ENCODE results near the gene FAM170A. TPM values are rescaled to one million over a fixed set of nuclear protein-coding genes. Genes with fewer than 3 reads are reported as not detected.

The FAM170A gene
- total RNA-seq, 1 experiment from 2014 or later, result 0.39 TPM

DNA sequence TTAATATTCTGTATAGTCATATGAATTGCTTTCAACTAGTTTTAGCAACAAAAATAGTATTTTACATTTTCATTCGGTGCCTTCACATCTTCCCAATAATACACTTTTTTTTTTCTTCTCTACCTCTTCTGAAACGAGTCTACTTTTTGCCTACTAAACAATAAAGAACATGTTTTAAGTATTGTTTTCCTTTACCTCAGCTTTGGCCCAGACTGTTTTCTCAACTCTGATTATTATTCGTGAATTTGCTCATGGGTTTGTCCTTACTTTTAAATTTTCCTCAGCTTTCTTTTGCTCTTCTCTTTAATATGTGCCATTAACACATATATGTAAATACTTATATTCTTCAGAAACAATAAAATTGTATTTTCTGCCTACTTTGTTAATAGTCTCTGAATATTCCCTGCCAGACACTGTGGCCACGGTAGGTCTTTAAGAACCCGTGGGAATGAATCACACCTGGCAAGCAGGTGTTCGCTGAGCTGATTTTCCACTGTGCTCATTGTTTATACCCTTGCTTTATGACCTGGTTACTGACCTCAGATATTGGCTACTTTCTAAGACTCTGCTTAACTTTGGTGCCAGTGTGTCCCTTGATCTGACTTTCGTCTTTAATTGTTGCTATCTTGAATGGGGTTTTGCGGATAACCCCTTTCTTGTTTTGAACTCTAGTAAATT, 49.1 kb downstream of the FAM170A start:
- no peaks in the 10 kb centered on the region for H3K36me3 ChIP-seq (ENCODE audit: control insufficient read depth in 1 of 2, insufficient read depth in 2 of 2, low read length in 2 of 2)
- no peaks in the 10 kb centered on the region for H3K79me2 ChIP-seq (ENCODE audit: insufficient read depth, low read length)
- TF ChIP-seq SIN3A (IDR thresholded peaks at IDR 0.05; ENCODE audit: low read depth), result no peak
- TF ChIP-seq, protein P1, sequence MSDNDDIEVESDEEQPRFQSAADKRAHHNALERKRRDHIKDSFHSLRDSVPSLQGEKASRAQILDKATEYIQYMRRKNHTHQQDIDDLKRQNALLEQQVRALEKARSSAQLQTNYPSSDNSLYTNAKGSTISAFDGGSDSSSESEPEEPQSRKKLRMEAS (IDR thresholded peaks at IDR 0.05), result no peak
- TF ChIP-seq FOSL1 (IDR thresholded peaks at IDR 0.05; ENCODE audit: low read depth), result no peak
- no peak for TF ChIP-seq YY1 (IDR thresholded peaks at IDR 0.05; ENCODE audit: extremely low read depth, insufficient replicate concordance, low read depth, low read length)
- no peak for TF ChIP-seq POLR2AphosphoS5 (IDR thresholded peaks at IDR 0.05; ENCODE audit: low read depth, low read length)
- no peak for TF ChIP-seq EZH2phosphoT487 (IDR thresholded peaks at IDR 0.05; ENCODE audit: borderline replicate concordance)
- no peak for TF ChIP-seq JUND (IDR thresholded peaks at IDR 0.05)
- no peak for TF ChIP-seq ELF1 (IDR thresholded peaks at IDR 0.05; ENCODE audit: borderline replicate concordance, low read depth)
- no peak for TF ChIP-seq ZNF274 (IDR thresholded peaks at IDR 0.05; ENCODE audit: low read depth, low read length)
- no peak for TF ChIP-seq RAD21 (IDR thresholded peaks at IDR 0.05; ENCODE audit: low read depth)
- TF ChIP-seq EGR1 (IDR thresholded peaks at IDR 0.05; ENCODE audit: low read depth), result no peak
- TF ChIP-seq POLR2A (IDR thresholded peaks at IDR 0.05; ENCODE audit: borderline replicate concordance, extremely low read depth, insufficient read depth, insufficient read length), result no peak
- no peak for TF ChIP-seq CBX3 (IDR thresholded peaks at IDR 0.05; ENCODE audit: low read depth)
- TF ChIP-seq EZH2 (IDR thresholded peaks at IDR 0.05), result no peak
- TF ChIP-seq TCF7L2 (IDR thresholded peaks at IDR 0.05; ENCODE audit: borderline replicate concordance, extremely low read depth, insufficient read depth, insufficient read length), result no peak
- TF ChIP-seq, protein P2, sequence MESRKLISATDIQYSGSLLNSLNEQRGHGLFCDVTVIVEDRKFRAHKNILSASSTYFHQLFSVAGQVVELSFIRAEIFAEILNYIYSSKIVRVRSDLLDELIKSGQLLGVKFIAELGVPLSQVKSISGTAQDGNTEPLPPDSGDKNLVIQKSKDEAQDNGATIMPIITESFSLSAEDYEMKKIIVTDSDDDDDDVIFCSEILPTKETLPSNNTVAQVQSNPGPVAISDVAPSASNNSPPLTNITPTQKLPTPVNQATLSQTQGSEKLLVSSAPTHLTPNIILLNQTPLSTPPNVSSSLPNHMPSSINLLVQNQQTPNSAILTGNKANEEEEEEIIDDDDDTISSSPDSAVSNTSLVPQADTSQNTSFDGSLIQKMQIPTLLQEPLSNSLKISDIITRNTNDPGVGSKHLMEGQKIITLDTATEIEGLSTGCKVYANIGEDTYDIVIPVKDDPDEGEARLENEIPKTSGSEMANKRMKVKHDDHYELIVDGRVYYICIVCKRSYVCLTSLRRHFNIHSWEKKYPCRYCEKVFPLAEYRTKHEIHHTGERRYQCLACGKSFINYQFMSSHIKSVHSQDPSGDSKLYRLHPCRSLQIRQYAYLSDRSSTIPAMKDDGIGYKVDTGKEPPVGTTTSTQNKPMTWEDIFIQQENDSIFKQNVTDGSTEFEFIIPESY (IDR thresholded peaks at IDR 0.05; ENCODE audit: extremely low read depth, insufficient replicate concordance, low read length), result no peak
- TF ChIP-seq, protein P3, sequence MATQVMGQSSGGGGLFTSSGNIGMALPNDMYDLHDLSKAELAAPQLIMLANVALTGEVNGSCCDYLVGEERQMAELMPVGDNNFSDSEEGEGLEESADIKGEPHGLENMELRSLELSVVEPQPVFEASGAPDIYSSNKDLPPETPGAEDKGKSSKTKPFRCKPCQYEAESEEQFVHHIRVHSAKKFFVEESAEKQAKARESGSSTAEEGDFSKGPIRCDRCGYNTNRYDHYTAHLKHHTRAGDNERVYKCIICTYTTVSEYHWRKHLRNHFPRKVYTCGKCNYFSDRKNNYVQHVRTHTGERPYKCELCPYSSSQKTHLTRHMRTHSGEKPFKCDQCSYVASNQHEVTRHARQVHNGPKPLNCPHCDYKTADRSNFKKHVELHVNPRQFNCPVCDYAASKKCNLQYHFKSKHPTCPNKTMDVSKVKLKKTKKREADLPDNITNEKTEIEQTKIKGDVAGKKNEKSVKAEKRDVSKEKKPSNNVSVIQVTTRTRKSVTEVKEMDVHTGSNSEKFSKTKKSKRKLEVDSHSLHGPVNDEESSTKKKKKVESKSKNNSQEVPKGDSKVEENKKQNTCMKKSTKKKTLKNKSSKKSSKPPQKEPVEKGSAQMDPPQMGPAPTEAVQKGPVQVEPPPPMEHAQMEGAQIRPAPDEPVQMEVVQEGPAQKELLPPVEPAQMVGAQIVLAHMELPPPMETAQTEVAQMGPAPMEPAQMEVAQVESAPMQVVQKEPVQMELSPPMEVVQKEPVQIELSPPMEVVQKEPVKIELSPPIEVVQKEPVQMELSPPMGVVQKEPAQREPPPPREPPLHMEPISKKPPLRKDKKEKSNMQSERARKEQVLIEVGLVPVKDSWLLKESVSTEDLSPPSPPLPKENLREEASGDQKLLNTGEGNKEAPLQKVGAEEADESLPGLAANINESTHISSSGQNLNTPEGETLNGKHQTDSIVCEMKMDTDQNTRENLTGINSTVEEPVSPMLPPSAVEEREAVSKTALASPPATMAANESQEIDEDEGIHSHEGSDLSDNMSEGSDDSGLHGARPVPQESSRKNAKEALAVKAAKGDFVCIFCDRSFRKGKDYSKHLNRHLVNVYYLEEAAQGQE (IDR thresholded peaks at IDR 0.05; ENCODE audit: low read depth), result no peak
- no peak for TF ChIP-seq ZFX (IDR thresholded peaks at IDR 0.05)
- intact Hi-C loops (cut with micrococcal nuclease), result no loop called here
- no TSS peak for BruUV-seq (replicated peaks)
- H3K4me1 ChIP-seq (ENCODE audit: control insufficient read depth in 1 of 2, insufficient read depth in 2 of 2, low read length in 2 of 2), result no peaks in the 10 kb centered on the region
- ATAC-seq (no peak), DNase-seq (ENCODE audit: low read depth, low spot score) (no peak)
- H3K4me2 ChIP-seq (ENCODE audit: low read length), result no peak overlapping the region
- H3K9me3 ChIP-seq (ENCODE audit: control insufficient read depth in 1 of 2, insufficient read depth in 1 of 2, low read depth in 1 of 2, low read length in 2 of 2), result no peaks in the 10 kb centered on the region
- ChIA-PET RAD21 (ENCODE audit: low non-redundant PET in 1 of 2, low total read pairs in 2 of 2, uncharacterized antibody in 2 of 2, unreplicated experiment in 2 of 2) (no interaction called here), CTCF (no interaction called here), POLR2A (no interaction called here)
- H3K27ac ChIP-seq (ENCODE audit: low read depth, low read length), result no peak overlapping the region
- H2AFZ ChIP-seq (ENCODE audit: low read depth, low read length, poor library complexity, severe bottlenecking), result no peak overlapping the region
- no peaks in the 10 kb centered on the region for H3K9me2 ChIP-seq (ENCODE audit: insufficient read depth)
- H3K27me3 ChIP-seq (ENCODE audit: insufficient read depth, low read length), result no peaks in the 10 kb centered on the region
- no peak overlapping the region for H3K9ac ChIP-seq (ENCODE audit: low read length)
- no peak overlapping the region for H3K4me3 ChIP-seq (replicated peaks in 1 of 2; ENCODE audit: low read depth in 1 of 2, low read length in 2 of 2)
- no peaks in the 10 kb centered on the region for H4K20me1 ChIP-seq (ENCODE audit: insufficient read depth)
